ENCODE measurements around the gene LMNTD1. TPM values are rescaled to one million over a fixed set of nuclear protein-coding genes. Genes with fewer than 3 reads are reported as not detected.
"Not testable (repeated sequence)": the region's sequence is repeated elsewhere in the genome, so short reads cannot be mapped to it uniquely, and the experiment has no call there.

Gene LMNTD1, protein sequence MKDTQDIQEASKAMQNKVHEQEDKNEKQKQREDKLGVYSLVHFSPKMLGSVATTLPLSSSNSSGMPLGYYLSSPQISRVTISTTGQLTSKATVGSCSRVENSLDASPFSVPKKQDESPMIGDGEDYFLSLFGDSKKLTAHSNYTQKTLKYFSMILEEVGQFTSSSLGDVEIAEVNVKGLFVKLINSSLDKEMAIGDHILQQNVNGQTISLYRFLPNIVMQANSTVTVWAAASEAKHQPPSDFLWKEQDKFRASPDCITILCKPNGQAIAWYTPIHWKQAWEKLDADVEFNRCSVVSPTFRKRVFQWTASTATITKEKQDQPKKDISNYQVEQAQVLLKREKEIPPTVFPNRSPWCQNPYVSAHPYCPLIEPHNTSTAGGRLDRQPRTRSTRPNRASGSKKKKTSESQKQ
- total RNA-seq: 0.13 TPM in 1 of 2 replicates, not detected in the other

DNA sequence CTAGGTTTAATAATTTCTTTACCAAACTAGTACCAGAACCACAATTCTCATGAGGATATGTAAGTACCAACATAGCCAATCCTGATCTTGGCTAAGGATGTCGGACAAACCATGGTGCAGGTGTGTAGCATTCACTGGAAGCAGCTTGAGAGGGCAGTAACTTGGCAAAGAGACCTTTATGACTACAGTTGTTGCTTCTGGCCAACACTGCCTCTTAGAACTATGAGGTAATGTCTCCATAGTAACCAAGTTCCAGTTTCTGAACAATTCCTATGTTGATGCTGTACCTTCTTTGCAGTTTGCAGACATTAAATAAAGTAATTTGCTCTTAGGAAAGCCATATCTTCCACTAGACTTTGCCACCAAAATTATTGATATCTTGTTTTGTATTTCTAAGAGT, at the start of gene LMNTD1:
Gene LMNTD1, minus strand, starts transcription at position 186 of the 400 bp plus-strand sequence. CDS start 324 bp downstream, outside the sequence.
- H3K36me3 ChIP-seq (ENCODE audit: control insufficient read depth, insufficient read depth, low read length): no peaks in the 10 kb centered on the region
- TF ChIP-seq, protein P1, sequence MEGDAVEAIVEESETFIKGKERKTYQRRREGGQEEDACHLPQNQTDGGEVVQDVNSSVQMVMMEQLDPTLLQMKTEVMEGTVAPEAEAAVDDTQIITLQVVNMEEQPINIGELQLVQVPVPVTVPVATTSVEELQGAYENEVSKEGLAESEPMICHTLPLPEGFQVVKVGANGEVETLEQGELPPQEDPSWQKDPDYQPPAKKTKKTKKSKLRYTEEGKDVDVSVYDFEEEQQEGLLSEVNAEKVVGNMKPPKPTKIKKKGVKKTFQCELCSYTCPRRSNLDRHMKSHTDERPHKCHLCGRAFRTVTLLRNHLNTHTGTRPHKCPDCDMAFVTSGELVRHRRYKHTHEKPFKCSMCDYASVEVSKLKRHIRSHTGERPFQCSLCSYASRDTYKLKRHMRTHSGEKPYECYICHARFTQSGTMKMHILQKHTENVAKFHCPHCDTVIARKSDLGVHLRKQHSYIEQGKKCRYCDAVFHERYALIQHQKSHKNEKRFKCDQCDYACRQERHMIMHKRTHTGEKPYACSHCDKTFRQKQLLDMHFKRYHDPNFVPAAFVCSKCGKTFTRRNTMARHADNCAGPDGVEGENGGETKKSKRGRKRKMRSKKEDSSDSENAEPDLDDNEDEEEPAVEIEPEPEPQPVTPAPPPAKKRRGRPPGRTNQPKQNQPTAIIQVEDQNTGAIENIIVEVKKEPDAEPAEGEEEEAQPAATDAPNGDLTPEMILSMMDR (IDR thresholded peaks at IDR 0.05; ENCODE audit: insufficient read depth, low read length, severe bottlenecking): no peak
- FAIRE-seq: no peak

DNA sequence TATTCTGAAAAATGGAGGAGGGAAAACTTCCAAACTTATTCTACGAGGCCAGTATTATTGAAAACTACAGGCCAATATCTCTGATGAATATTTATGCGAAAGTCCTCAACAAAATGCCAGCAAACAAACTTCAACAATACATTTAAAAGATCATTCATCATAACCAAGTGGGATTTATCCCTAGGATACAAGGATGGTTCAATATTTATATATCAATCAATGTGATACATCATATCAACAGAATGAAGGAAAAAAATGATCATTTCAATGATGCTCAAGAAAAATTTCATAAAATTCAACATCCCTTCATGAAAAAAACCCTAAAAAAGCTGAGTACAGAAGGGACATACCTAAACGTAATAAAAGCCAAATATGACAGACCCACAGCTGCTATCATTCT, 45.9 kb upstream of the LMNTD1 start:
- Histone ChIP-seq H3K27me3 (ENCODE audit: control insufficient read depth, insufficient read depth, low read length) (no peaks in the 10 kb centered on the region), H3K36me3 (ENCODE audit: control insufficient read depth, insufficient read depth, low read length) (no peaks in the 10 kb centered on the region), H3K4me3 (ENCODE audit: low read depth, low read length) (no peak overlapping the region)
- no peak for FAIRE-seq
- no peak for DNase-seq (ENCODE audit: low read depth)
- TF ChIP-seq, protein P1 (IDR thresholded peaks at IDR 0.05; ENCODE audit: insufficient read depth, low read length, severe bottlenecking): no peak

More for the DNA sequence above, at the start of gene LMNTD1:
- H3K4me3 ChIP-seq (ENCODE audit: low read depth, low read length): no peak within 1 kb of the TSS
- peak; percentile 16 for DNase-seq (ENCODE audit: low read depth)
- H3K27me3 ChIP-seq (ENCODE audit: control insufficient read depth, insufficient read depth, low read length): no peaks in the 10 kb centered on the region

DNA sequence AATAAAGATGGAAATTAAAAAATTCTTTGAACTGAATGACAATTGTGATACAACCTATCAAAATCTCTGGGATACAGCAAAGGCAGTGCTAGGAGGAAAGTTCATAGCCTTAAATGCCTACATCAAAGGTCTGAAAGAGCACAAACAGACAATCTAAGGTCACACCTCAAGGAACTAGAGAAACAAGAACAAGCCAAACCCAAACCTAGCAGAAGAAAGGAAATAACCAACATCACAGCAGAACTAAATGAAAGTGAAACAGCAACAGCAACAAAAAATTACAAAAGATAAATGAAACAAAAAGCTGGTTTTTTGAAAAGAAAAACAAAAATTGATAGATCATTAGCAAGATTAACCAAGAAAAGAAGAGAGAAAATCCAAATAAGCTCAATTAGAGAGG, 42.4 kb upstream of the LMNTD1 start:
- not testable (repeated sequence) for H3K36me3 ChIP-seq (ENCODE audit: control insufficient read depth, insufficient read depth, low read length); DNase-seq (ENCODE audit: low read depth)

DNA sequence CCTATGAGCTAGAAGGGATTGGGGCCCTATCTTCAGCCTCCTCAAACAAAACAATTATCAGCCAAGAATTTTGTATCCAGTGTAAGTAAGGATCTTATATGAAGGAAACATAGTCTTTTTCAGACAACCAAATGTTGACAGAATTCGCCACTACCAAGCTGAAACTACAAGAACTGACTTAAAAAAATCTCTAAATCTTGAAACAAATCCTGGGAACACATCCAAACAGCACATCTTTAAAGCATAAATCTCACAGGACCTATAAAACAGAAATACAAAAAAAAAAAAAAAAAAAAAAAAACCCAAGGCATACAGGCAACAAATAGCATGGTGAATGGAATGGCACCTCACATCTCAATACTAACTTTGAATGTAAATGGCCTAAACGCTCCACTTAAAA, 41.3 kb upstream of the LMNTD1 start:
- TF ChIP-seq, protein P1 (IDR thresholded peaks at IDR 0.05; ENCODE audit: insufficient read depth, low read length, severe bottlenecking): no peak
- FAIRE-seq: no peak
- H3K27me3 ChIP-seq (ENCODE audit: control insufficient read depth, insufficient read depth, low read length): no peaks in the 10 kb centered on the region
- DNase-seq (ENCODE audit: low read depth): no peak
- H3K4me3 ChIP-seq (ENCODE audit: low read depth, low read length): no peak overlapping the region
- no peaks in the 10 kb centered on the region for H3K36me3 ChIP-seq (ENCODE audit: control insufficient read depth, insufficient read depth, low read length)

More for the DNA sequence above, 42.4 kb upstream of the LMNTD1 start:
- H3K27me3 ChIP-seq (ENCODE audit: control insufficient read depth, insufficient read depth, low read length); H3K4me3 ChIP-seq (ENCODE audit: low read depth, low read length); FAIRE-seq: not testable (repeated sequence)

DNA sequence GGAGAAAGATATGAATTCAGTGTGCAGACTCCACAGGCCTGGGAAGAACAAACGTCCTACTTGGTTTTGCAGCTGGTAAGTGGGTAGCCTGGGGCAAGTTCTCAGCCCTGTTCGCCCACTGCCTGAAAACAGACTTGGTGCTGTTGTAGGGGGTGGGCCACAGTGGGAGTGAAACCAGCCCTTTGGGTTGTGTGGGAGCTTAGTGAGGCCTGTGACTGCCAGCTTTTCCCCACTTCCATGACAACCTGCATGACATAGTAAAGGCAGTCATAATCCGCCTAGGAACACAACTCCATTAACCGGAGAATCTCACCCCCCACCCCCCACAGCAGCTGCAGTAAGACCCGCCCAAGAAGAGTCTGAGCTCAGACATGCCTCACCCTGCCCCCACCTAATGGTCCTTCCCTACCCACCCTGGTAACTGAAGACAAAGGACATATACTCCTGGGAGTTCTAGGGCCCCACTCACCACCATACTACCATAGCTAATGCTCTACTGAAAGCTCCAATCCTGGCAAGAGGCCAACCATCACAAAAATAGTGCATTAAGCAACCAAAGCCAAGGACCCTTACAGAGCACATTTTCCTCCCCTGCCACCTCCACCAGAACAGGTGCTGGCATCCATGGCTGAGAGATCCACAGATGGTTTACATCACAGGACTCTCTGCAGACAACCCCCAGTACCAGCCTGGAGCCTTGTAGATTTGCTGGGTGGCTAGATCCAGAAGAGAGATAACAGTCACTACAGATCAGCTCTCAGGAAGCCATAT, 39.8 kb upstream of the LMNTD1 start:
- H3K4me3 ChIP-seq (ENCODE audit: low read depth, low read length): no peak overlapping the region
- no peak for DNase-seq (ENCODE audit: low read depth)
- TF ChIP-seq, protein P1 (IDR thresholded peaks at IDR 0.05; ENCODE audit: insufficient read depth, low read length, severe bottlenecking): no peak
- no peaks in the 10 kb centered on the region for H3K27me3 ChIP-seq (ENCODE audit: control insufficient read depth, insufficient read depth, low read length)
- H3K36me3 ChIP-seq (ENCODE audit: control insufficient read depth, insufficient read depth, low read length): no peaks in the 10 kb centered on the region
- FAIRE-seq: no peak

DNA sequence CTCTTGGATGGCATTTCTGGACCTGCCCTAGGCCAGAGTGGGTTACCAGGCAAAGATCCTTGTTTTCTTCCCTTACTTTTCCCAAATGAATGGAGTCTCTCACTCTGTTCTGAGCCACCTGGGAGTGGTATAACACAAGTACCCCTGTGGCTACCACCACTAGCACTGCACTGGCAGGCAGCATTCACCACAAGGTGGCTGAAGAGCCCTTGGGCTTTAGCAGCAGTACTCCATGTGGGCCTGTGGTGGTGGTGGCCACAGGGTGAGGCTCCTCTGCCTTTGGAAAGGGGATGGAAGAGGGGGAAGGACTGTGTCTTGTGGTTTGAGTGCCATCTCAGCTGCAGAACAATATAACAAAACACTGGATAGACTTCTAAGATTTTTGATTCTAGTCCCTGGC, 38.1 kb upstream of the LMNTD1 start:
- Histone ChIP-seq H3K36me3 (ENCODE audit: control insufficient read depth, insufficient read depth, low read length) (no peaks in the 10 kb centered on the region), H3K4me3 (ENCODE audit: low read depth, low read length) (no peak overlapping the region), H3K27me3 (ENCODE audit: control insufficient read depth, insufficient read depth, low read length) (no peaks in the 10 kb centered on the region)
- TF ChIP-seq, protein P1 (IDR thresholded peaks at IDR 0.05; ENCODE audit: insufficient read depth, low read length, severe bottlenecking): peak; percentile 17
- DNase-seq (ENCODE audit: low read depth) (no peak), FAIRE-seq (no peak)
